Subcutaneous abdominal adipose tissue (tissue), 5 donors: ENCODE data around the gene C5orf22.
"Not testable (repeated sequence)": the region's sequence is repeated elsewhere in the genome, so short reads cannot be mapped to it uniquely, and the experiment has no call there.

Experiments used
- H3K27ac ChIP-seq: one replicate; pipeline ENCODE4 v1.7.0; 2013; ENCODE audit warnings: low read depth, mild to moderate bottlenecking, inconsistent platforms, low read length, moderate library complexity
- H3K27me3 ChIP-seq, 5 donors: one replicate each; pipeline ENCODE4 v1.7.0; 2013; ENCODE audit warnings: low read length in 5 of 5, inconsistent platforms in 1 of 5; ENCODE audit not compliant: control insufficient read depth in 5 of 5, insufficient read depth in 4 of 5
- H3K36me3 ChIP-seq, 5 donors: one replicate each; pipeline ENCODE4 v1.7.0; 2013; ENCODE audit warnings: low read length in 5 of 5; ENCODE audit not compliant: control insufficient read depth in 5 of 5, insufficient read depth in 5 of 5
- H3K4me1 ChIP-seq, 5 donors: one replicate each; pipeline ENCODE4 v1.7.0; 2013; ENCODE audit warnings: low read length in 5 of 5, mild to moderate bottlenecking in 3 of 5, moderate library complexity in 1 of 5; ENCODE audit not compliant: control insufficient read depth in 5 of 5, insufficient read depth in 5 of 5
- H3K4me3 ChIP-seq, 5 donors: one replicate each; pipeline ENCODE4 v1.7.0; 2013; ENCODE audit warnings: low read length in 5 of 5, low read depth in 1 of 5
- H3K9ac ChIP-seq, 5 donors: one replicate each; pipeline ENCODE4 v1.7.0; 2013; ENCODE audit warnings: low read length in 5 of 5, mild to moderate bottlenecking in 4 of 5, moderate library complexity in 3 of 5
- H3K9me3 ChIP-seq, 5 donors: one replicate each; pipeline ENCODE4 v1.7.0; 2013; ENCODE audit warnings: low read length in 5 of 5; ENCODE audit not compliant: control insufficient read depth in 5 of 5
- donor health status: healthy.
- donor health status: healthy.
- donor health status: healthy.
- donor health status: healthy.
- donor health status: healthy.

Gene C5orf22

GRCh38 chr5:31549114-31549513 lies 17.0 kb downstream of the C5orf22 start:
- H3K4me3 ChIP-seq, H3K27ac ChIP-seq, H3K9me3 ChIP-seq, H3K4me1 ChIP-seq, H3K27me3 ChIP-seq, H3K9ac ChIP-seq: not testable (repeated sequence)
- peaks cover 40 to 80% (median 50%) of the 10 kb centered on the region in 5 donors for H3K36me3 ChIP-seq

DNA sequence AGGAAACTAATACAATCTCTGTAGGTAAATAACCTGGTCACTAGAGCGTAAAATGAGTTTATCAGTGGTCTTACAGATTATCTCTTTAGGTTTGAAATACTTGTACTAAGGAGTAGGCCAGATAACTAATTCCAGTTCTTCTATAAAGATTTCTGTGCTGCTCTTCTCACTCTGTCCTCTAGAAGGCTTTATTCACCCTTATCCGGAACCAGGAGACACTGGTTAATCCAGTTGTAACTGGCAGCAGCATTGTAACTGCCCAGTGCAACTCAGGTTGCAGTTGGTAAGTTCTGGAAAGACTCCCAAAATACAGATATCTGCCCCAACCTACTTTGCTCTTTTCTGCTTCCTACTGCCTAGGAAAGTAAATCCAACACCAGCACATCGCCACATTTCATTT lies 19.8 kb downstream of the C5orf22 start:
- Histone ChIP-seq H3K4me3 (no peak overlapping the region), H3K27me3 (no peaks in the 10 kb centered on the region), H3K9me3 (no peaks in the 10 kb centered on the region), H3K9ac (no peak overlapping the region), H3K27ac (no peak overlapping the region), H3K36me3 (peaks cover 41 to 67% (median 51%) of the 10 kb centered on the region in 5 donors), H3K4me1 (no peaks in the 10 kb centered on the region)

DNA sequence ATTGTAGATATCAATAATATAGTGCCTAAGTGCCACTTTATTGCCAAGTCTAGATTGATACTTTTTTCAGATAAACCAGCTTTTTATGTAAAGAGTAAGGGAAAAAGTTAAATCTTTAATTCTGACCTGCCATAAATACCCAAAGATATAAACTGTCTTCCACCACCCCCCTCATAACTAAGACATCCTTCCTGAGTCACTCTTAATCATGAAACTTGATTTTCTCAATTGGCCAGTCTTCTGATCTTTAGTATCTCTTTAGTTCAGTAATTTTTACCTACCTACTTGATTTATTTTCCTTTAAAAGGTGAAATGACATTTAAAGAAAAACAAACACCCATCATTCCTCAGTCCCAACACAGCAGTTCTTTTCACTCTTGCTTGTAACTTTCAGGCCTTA lies 21.8 kb downstream of the C5orf22 start:
- H3K4me3 ChIP-seq: no peak overlapping the region
- peaks cover 37 to 53% (median 41%) of the 10 kb centered on the region in 5 donors for H3K36me3 ChIP-seq
- H3K27me3 ChIP-seq: no peaks in the 10 kb centered on the region
- no peaks in the 10 kb centered on the region for H3K4me1 ChIP-seq
- H3K9ac ChIP-seq: no peak overlapping the region
- no peaks in the 10 kb centered on the region for H3K9me3 ChIP-seq
- H3K27ac ChIP-seq: no peak overlapping the region

DNA sequence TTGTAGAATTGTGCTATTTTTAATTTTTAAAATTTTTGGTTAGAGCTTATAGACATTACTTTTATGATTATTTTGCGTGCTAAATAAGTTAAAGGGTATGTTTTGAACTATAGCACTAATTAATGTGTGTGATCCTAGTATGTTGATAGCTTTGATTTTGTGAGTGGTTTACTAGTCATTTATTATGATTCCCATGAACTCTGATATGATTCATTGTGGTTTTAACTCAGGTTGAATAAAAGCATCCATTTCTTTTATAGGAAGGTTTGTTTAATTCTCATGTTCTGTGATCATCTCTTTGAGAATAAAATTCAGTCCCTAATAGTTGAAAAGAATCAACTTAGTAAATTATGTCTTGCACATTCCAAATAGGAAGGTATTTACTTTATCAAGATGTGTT lies 22.5 kb downstream of the C5orf22 start:
- Histone ChIP-seq H3K4me3 (no peak overlapping the region), H3K9ac (no peak overlapping the region), H3K27me3 (no peaks in the 10 kb centered on the region), H3K36me3 (peaks cover 34 to 46% (median 42%) of the 10 kb centered on the region in 5 donors), H3K9me3 (no peaks in the 10 kb centered on the region), H3K4me1 (no peaks in the 10 kb centered on the region), H3K27ac (no peak overlapping the region)

GRCh38 chr5:31556461-31556860 lies 24.4 kb downstream of the C5orf22 start:
- no peaks in the 10 kb centered on the region for H3K27me3 ChIP-seq

DNA sequence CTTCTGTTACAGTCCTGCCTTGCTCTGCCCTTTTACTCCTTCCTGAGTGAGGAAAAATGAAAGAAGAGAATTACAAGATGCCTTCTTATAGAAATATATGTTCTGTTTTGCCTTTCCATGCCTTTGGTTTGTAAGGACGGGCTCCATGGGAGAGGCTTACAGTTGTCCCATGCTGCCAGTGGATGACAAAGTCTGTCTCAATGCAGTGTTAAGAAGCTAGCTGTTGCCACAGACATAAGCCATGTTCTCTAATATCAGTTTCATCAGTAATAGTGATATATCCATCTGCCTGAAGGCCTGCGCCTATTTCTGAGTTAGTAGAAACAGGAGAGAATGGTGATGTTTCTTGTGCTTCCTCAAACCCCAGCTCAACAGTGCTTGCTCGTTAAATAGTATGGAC lies 27.8 kb downstream of the C5orf22 start:
- Histone ChIP-seq H3K9ac (no peak overlapping the region), H3K4me1 (no peaks in the 10 kb centered on the region), H3K27me3 (no peaks in the 10 kb centered on the region)

More at GRCh38 chr5:31556461-31556860, 24.4 kb downstream of the C5orf22 start:
- H3K9ac ChIP-seq: no peak overlapping the region
- H3K36me3 ChIP-seq: peaks cover 31 to 40% (median 38%) of the 10 kb centered on the region in 5 donors
- no peak overlapping the region for H3K4me3 ChIP-seq
- H3K27ac ChIP-seq: no peak overlapping the region
- H3K4me1 ChIP-seq: no peaks in the 10 kb centered on the region
- H3K9me3 ChIP-seq: no peaks in the 10 kb centered on the region

GRCh38 chr5:31561946-31562345 lies 29.8 kb downstream of the C5orf22 start:
- no peak overlapping the region for H3K9ac ChIP-seq
- peaks cover 0 to 5% (median 1%) of the 10 kb centered on the region in 5 donors for H3K36me3 ChIP-seq

More for the DNA sequence above, 27.8 kb downstream of the C5orf22 start:
- Histone ChIP-seq H3K36me3 (peaks cover 3 to 13% (median 8%) of the 10 kb centered on the region in 5 donors), H3K27ac (no peak overlapping the region), H3K4me3 (no peak overlapping the region), H3K9me3 (no peaks in the 10 kb centered on the region)

GRCh38 chr5:31563216-31563615 lies 31.1 kb downstream of the C5orf22 start:
- H3K9me3 ChIP-seq: no peaks in the 10 kb centered on the region
- H3K36me3 ChIP-seq: peaks cover 0 to 4% (median 0%) of the 10 kb centered on the region in 5 donors
- H3K27me3 ChIP-seq: no peaks in the 10 kb centered on the region
- H3K4me3 ChIP-seq: no peak overlapping the region
- no peaks in the 10 kb centered on the region for H3K4me1 ChIP-seq
- no peak overlapping the region for H3K9ac ChIP-seq
- H3K27ac ChIP-seq: no peak overlapping the region

More at GRCh38 chr5:31561946-31562345, 29.8 kb downstream of the C5orf22 start:
- no peaks in the 10 kb centered on the region for H3K9me3 ChIP-seq
- H3K4me1 ChIP-seq: no peaks in the 10 kb centered on the region
- no peak overlapping the region for H3K27ac ChIP-seq
- H3K27me3 ChIP-seq: no peaks in the 10 kb centered on the region
- no peak overlapping the region for H3K4me3 ChIP-seq

DNA sequence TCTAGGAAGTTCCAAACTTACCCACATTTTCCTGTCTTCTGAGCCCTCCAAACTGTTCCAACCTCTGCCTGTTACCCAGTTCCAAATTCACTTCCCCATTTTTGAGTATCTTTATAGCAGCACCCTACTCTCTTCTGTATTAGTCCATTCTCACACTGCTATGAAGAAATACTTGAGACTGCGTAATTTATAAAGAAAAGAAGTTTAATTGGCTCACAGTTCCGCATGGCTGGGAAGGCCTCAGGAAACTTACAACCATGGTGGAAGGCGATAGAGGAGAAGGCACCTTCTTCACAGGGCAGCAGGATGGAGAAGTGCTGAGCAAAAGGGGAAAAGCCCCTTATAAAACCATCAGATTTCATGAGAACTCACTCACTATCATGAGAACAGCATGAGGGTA lies 34.3 kb downstream of the C5orf22 start:
- H3K27ac ChIP-seq, H3K4me1 ChIP-seq, H3K4me3 ChIP-seq, H3K9ac ChIP-seq, H3K36me3 ChIP-seq, H3K9me3 ChIP-seq, H3K27me3 ChIP-seq: not testable (repeated sequence)

DNA sequence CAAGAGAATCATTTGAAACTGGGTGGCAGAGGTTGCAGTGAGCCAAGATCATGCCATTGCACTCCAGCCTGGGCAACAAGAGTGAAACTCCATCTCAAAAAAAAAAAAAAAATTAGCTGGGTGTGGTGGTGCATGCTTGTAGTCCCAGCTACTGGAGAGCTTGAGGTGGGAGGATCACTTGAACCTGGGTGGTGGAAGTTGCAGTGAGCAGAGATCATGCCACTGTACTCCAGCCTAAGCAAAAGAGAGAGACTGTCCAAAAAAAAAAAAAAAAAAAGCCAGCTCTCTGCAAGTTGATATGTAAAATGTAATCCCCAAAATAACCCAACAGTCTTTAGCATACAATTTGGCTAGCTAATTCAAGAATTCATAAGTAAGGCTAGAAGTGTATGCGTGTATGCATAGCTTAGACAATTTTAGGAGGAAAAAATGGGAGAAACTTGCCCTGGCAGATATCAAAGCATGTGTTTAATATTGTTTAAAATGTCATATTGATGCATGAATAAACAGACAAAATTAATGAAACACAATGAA lies 36.3 kb downstream of the C5orf22 start:
- H3K4me3 ChIP-seq: no peak overlapping the region
- H3K36me3 ChIP-seq: no peaks in the 10 kb centered on the region
- H3K9me3 ChIP-seq: no peaks in the 10 kb centered on the region

More for the DNA sequence above, 36.3 kb downstream of the C5orf22 start:
- Histone ChIP-seq H3K27me3 (no peaks in the 10 kb centered on the region), H3K27ac (no peak overlapping the region), H3K9ac (no peak overlapping the region), H3K4me1 (no peaks in the 10 kb centered on the region)
